ENCODE measurements around the gene DMPK.
"Not testable (repeated sequence)": the region's sequence is repeated elsewhere in the genome, so short reads cannot be mapped to it uniquely, and the experiment has no call there.

The DMPK gene

DNA sequence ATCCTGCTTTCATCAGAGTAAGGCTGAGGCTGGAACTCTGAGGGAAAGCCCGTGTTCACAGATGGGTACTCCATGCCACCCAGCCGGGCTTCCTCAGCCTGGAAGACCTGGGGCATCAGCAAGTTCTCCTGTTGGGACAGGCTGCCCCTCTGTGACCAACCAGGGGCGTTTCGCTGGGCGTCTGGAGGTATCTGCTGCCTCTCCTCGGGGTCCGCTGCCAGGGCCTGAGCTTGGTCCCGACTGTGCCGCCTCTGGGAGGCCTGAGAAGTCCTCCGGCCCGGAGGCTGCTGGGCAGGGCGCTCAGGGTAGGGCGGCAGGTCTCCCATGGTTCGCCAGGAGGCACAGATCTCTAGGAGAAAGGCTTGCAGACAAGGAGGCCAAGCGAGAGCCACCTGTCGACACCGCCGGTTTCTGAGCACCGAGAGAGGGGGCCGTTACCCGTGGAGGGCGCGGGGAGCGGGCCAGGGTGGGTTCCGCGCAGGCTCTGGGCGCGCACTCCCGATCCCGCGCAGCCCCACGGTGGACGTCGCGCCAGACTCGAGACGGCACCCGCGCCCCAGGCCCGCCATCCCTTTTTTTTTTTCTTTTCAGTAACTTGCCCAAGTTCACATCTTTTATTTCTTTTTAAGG lies 32.7 kb upstream of the DMPK start, which contains the start of gene RSPH6A:
TSS of gene RSPH6A (minus strand) at position 458 of the 630 bp plus-strand sequence. CDS start at position 326, 132 bp downstream.
- DNase-seq, result no peak

DNA sequence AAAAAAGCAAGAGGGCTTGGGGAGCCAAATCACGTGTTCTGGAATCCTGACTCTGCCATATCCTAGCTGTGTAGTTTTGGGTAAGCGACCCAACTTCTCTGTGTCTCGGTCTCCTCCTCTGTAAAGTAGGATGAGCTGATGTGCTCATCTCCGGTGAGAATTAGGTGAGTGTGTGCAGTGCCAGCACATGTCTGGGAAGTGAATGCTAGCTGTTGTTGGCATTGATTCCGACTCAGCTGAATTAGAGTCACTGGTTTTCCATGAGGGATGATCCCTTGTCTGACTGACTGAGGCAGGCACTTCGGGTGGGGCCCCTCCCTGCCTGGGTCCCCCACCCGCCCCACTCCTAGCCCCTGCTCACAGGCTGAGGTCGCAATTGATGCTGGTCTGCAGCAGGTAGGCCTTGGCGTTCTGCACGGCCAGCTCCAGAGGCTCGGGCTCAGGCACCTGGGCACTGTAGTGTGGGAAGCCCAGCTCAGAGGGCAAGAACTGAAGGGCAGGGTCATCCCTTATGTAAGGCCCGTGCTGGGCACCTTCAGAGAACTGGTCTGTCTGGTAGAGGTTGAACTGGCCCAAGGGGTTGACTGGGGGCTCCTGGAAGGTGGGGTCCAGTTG lies 32.0 kb upstream of the DMPK start:
- no peak for DNase-seq

DNA sequence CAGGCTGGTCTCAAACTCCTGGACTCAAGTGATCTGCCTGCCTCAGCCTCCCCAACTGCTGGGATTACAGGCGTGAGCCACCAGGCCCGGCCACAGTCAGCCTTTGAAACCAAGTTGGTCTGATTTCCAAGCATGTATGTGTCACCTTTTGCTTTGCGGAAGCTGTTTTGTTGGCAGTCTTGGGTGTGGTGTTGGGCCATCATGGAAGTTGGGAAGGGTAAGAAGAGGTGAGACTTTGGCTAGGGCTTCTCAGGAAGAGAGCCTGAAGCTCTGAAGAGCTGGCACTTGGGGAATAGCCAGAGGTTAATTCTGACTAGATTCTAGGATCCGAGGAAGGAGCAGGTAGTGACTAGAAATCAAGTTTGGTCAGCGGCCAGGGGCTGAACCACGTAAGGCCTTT lies 30.0 kb upstream of the DMPK start:
- no peak for DNase-seq

DNA sequence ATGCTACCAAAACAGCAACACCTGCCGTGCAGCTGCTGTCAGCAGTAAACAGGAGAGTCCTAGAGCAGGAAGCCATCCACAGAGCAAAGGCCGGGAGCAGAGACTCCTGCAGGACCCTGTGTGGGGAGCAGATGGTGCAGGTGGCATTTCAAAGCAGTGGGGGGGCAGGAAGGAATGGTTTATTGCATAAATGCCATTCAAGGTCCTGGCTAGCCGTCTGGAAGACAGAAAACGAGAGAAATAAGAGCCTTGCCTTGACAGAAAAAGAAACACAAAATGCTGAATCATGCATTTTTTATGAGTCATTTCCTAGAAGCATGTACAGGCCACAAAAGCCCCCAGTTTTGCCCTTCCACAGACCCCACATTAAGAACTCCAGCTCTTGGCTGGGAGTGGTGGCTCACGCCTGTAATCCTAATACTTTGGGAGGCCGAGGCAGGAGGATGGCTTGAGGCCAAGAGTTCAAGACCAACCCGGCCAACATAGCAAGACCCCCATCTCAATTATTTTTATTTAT lies 27.4 kb upstream of the DMPK start:
- no peak for DNase-seq

DNA sequence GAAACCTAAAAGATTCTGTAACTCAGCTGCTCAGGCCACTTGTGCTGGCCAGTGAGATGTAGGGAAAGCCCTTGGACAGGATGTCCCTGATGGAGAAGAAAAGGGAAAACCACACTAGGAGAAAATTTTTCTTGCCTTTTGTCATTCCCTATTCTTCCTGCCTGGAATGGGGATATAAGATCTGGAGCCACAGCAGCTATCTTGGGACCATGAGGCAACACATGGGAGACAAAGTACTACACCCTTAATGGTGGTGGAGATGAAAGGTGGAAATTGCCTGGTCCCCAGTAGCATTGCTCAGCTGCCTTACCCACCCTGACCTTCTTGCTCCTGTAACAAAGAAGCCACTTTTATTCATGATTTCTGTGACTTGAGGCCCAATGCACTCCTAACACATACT lies 23.4 kb upstream of the DMPK start:
- DNase-seq, result no peak

DNA sequence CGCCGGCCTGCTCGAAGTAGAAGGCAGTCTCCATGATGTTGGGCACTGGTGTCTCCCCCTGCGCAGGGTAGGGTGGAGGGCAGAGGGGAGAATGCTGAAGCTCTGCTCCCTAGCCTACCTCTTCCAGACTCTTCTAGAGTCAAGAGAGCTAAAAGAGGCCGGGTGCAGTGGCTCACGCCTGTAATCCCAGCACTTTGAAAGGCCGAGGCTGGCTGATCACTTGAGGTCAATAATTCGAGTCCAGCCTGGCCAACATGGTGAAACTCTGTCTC lies 22.6 kb upstream of the DMPK start:
- DNase-seq, result no peak

DNA sequence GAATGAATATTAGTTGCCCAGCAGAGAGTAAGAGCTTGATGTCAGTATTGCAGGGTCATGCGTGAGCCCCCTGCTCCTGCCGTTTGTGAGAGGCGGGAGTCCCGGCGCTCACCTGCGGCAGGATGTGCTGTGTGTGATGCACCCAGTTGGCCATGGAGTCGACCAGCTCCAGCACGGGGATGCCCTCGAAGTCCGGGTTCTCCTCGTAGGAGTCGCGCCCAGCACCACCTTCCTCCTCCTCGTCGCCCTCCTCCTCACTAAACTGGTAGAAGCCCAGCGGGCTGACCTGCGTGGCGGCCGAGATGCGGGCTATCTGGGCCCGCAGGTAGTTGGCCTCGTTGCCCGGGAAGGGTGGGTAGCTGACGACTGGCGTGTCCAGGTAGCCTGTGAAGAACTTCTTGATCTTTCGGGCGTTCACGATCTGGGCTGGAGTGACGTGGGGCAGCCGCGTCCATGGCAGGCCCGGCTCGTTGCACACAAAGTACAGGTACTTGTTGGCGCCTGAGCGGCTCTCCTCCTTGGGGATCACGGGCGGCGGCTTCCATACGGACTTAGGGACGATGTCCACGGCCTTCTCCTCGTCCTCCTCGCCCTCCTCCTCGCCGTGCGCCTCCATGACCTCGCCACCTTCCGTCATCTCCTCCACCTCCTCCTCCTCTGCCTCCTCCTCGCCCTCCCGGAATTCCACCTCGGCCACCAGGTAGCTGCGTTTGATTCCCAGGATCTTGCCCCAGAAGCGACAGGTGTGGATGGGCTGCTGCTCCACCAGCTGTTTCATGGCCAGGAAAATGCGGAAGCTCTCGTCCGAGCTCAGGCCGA lies 22.1 kb upstream of the DMPK start:
- DNase-seq, result no peak

DNA sequence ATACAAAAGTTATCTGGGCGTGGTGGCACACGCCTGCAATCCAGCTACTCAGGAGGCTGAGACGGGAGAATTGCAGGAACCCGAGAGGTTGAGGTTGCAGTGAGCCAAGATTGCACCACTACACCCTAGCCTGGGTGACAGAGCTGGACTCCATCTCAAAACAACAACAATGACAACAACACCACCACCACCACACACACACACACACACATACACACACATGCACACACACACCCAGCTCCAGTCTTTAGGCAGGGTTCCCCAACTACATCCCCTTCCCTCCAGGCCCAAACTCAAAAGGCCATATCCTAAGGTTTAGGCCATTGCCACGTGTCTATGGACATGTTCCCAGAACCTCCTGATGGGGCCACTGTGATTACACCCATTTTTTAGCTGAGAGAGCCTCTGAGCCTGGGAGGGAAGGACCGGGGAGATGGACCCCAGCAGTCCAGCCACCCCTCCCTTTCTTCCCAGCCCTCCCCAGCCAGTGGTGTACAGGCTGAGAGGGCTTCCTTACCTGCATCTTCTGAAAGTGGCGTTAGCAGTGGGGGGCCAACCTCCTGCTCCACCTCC lies 19.4 kb upstream of the DMPK start:
- no peak for DNase-seq

DNA sequence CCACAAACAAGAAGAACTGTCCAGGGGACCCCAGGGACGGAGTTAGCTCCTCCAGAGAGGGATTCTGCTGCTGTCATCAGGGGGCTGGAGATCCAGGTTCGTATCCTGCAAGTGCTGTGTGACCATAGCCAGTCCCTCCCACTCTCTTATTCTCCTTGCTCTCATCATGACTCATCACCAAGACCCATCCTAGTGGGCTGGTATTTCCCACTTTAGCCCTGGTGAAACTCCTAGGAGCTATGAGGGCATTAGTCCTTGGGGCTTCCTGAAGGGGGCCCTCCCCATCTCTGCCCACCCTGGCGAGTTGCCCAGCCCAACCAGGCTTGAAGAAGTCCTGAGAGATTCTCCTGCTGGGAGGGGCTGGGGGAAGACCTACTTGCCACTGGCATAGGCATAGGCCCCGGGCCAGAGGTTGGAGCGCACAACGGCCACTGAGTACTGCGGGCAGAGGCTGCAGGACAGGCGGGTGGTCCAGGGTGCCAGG lies 17.8 kb upstream of the DMPK start:
- DNase-seq, result no peak

DNA sequence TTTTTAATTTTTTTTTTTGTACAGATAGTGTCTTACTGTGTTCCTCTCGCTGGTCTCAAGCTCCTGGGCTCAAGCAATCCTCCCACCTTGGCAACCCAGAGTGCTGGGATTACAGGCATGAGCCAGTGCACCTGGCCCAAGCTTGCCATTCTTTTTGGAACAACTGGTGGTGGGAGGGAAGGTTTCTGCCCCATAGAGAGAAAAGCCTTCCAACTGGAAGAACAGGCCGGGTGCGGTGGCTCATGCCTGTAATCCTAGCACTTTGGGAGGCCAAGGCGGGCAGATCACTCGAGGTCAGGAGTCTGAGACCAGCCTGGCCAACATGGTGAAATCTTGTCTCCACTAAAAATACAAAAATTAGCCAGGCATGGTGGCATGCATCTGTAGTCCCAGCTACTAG lies 17.3 kb upstream of the DMPK start:
- DNase-seq, result not testable (repeated sequence)

DNA sequence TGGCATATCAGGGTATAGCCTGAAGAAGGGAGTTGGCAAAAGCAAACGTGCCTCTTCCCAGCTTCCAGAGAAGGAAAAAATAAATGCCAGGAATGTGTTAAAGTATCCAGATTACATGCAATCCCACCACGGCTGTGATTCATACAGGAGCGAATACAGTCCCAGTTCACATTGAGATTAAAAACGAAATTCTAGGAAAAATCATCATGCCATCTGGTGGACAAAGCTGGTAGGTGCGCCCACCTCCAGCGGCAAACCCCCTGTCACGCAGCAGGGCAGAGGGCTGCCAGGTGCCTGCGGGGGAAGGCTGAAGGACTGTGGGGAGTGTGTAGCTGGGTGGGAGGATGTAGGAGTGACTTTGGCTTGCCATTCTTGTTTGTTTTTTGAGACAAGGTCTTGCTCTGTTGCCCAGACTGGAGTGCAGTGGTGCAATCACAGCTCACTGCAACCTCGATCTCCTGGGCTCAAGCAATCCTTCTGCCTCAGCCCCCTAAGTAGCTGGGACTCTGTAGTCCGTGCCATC lies 16.8 kb upstream of the DMPK start:
- no peak for DNase-seq

DNA sequence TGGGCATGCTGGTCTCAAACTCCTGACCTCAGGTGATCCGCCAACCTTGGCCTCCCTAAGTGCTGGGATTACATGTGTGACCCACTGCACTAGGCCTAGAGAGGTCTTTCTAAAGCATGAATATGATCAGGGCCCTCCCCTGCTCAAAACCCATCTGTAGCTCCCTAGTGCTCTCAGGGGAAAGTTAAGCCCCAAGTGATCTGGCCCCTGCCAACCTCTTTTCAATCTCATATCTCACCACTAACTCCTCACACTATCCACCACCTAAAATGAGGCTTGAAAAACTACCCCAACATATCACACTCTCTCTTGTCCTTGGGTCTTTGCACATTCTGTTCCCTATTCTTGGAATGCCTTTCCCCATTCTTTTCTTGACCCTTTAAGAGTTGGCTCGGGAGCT lies 12.3 kb upstream of the DMPK start:
- no peak for DNase-seq

DNA sequence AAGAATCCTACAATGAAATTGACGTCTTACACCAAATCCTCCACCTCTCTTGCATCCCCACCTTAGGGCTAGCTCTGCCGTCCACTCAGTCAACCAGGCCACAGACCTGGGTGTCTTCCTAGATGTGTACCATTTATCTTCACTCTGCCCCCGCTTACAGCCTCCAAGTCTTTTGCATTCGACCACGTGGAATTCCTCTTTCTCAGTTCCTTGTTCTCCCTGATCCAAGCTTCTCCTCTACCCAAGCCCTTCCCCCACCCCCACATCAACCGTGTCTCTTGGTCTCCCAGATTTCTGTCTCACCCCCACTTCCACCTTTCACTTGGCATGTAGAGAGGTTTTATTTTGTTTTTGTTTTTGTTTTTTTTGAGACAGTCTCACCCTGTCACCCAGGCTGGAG lies 11.6 kb upstream of the DMPK start:
- DNase-seq, result no peak

DNA sequence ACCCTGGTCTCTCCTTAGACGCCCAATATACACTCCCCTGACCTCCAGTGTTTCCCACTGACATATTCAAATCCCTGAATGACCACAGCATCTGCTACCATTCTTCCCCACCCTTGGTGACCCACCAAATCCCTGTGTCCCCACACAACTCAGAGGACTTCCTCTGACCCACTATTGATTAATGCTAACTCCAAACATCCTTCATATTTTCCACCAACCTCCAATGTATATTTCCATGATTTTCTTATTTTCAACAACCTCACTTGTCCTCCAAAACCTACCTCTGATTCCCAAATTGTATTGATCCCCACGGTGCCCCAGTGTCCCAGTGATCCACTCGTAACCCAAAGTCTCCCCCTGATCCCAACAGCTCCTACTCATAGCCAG lies 10.9 kb upstream of the DMPK start:
- no peak for DNase-seq

DNA sequence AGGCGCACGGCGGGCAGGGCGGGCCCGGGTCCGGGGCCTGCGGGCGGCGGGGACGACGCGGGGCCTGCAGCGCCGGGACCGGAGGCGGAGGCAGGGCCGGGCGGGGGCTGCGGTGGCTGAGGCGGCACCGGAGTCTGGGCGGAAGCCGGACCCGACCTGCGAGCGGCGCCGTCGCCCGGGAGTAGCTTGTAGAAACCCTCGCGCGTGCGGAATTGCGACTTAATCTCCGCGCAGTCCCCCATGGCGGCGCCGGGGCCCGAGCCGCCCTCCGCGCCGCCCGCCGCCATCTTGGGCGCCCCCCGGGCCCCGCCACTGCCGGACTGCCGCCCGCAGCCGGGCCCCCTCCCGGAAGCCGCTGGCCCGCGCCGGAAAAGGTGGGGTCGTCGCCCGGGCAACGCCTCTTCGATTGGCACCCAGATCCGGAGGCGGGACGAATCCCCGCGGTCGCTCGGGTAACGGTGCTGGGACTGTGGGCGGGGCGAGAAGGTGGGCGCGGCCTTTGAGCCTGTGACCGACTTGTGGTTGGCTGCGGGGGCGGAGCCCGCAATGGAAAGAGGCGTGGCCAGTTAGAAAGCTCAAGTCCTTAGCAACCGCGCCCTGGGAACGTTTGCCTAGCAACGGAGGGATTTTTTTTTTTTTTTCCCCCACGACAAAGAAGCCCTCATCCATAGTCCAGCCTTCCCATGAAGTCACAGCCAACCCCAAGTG lies 10.3 kb upstream of the DMPK start, which contains the start of gene DMWD:
TSS of gene DMWD (minus strand) at position 376 of the 708 bp plus-strand sequence. CDS start at position 287, 89 bp downstream.
- DNase-seq, result no peak

DNA sequence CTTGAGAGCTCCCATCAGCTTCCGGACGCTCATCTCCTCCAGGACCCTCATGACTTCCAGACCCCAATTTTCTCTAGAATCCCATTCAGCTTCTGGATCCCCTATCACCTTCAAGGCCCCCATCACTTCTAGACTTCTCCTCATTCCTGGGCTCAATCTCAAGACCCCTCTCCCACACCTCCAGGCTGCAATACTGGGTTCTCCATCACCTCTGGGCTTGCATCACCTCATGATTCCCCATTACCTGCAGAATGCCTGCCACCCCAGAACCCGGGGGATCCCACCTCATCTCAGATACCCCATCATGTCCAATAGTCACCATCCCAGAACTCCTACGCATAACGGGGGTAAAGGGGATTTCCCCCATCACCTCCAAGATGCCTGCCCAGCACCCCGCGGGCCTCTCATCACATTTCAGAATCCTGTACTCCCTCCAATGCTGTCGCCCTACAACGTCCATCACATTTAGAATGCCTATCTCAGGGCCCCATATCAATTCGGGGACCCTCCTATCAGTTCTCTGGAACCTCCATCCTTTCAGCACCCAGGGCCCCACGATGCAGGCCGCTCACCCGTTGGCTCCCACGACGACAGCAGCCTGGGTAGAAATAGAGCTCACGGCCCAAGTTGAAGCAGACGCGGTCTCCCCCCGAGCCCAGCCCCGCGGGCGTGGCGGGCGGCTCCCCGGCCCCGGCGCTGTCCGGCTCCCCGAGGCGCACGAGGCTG lies 9.6 kb upstream of the DMPK start:
- no peak for DNase-seq

DNA sequence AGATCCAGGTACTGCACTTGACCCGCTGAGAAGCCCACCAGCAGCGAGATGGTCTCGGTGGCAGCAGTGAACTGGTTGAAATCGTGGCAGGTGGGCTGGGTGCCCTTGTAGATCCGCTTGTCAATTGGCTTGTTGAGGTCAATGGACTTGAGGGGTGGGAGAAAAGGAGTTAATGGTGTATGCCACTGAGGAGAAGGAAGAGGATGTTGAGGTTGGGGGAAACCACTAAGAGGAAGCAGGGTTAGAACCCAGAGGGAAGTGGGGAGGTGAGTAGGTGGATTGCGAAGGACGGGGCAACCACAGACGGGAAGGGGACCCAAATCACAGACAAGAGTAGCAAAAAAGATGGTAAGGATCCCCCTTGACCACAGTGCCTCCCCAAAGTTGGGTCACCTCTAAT lies 8.7 kb upstream of the DMPK start:
- no peak for DNase-seq

DNA sequence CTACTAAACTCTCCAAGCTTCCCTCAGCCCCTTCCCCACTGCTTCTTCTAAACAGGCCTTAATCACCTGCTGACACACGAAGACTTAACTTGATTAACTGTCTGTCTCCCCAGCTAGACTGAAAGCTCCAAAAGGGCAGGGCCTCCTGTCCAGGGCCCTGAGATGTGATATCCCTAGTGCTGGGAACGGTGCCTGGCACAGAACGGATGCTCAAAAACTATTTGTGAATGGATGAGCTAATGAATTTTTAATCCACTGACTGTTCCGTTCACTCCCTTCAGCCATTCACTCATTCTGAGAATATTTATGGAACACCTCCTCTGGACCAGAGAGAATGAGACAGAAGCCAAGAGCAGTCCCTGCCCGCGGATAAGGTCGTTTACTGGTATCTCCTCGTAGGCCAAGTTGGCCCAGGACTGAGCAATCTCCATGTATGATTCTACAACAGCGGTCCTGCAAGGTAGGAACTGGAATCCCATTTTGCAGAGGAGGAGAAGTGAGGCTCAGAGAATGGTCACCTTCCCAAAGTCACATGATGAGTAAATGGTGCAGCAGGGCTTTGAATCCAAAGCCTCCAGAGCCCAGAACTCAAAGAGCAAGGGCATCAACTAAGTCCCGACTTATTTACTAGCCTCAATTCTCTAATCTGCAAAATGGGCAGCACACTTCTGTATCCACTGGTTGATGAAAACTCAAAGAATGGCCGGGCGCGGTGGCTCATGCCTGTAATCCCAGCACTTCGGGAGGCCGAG lies 6.9 kb upstream of the DMPK start:
- no peak for DNase-seq

DNA sequence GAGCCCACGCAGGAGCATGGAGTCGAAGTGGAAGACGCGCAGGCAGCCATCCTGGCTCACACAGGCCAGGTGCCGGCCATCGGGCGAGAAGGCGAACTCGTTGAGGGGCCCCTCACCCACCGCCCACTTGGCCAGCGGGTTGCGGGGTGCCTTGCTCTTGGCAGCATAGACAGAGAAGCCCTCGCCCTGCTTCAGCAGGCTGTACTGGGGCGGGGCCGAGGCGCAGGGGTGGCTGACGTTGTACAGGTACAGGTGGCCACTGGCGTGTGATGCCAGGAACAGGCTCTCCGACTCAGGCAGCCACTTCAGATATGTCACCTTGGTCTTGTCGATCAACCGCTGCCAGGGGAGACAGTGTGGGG lies 4.2 kb upstream of the DMPK start:
- DNase-seq, result no peak

DNA sequence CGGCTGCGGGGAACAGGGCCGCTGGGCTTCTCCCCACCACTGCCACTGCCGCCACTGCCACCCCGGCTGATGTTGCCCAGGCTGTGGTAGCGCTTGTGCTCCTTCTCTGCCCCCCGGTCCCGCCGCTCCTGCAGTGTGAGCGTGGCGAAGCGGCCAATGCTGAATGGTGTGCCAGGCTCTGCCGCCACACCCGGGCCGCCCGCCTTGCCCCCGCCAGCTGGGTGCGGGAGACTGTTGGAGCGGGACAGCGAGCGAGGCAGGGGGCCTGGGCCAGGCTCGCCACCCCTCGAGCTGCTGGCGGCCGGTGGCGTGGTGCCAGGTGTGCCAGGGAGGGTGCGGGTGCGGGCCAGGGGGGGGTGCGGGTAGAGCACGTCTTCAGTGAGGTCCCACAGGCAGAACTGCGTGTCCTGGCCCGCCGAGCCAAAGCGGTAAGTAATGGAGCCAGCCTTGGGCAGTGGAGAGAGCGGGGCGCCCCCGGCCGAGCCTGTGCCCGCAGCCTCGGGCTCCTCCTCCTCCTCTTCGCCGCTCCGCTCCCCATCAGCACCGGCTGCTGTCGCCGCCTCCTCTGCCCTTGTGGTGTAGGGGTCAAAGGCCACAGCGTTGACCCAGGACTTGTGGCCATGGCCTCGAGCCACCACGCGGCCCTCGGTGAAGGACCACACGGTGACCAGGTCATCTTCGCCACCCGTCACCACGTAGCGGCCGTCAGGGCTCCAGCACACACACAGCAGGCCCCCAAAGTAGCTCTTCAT lies 3.7 kb upstream of the DMPK start:
- DNase-seq, result no peak

DNA sequence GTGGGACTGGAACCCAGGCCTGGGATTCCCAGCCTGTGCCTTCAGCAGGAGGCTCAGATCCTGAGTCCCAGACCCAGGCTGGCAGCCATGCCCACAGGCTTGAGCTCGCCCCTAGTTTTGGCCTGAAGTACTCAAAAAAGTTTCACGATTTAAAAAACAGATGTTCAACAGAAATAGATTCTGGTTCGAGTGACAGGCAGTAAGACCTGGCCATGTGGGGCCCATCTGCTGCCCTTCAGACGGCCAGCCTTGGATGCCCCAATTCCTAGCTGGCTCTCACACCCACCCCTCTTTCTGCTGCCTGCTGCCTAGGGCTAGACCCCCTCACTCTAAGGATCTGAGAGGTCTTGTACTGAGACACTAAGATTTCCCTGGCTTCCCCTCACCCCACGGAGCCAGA lies 2.8 kb upstream of the DMPK start:
- no peak for DNase-seq
